HG03159 (cell line): ENCODE measurements around the gene RAB15.

Experiments
- ATAC-seq: cut with Tn5 transposase; IDR thresholded peaks from one replicate; pipeline ENCODE4 v1.9.1; 2021; ENCODE audit warnings: mild to moderate bottlenecking, moderate library complexity; ENCODE audit not compliant: unreplicated experiment

Gene RAB15

GRCh38 chr14:64938972-64939816 lies 32.9 kb downstream of the RAB15 start:
- ATAC-seq = no peak

- ATAC-seq = no peak
Observed at GRCh38 chr14:64937821-64938193, 34.3 kb downstream of the RAB15 start.

- no peak for ATAC-seq
Observed at GRCh38 chr14:64937171-64937820, 34.8 kb downstream of the RAB15 start.

- no peak for ATAC-seq
Observed at GRCh38 chr14:64935508-64935907, 36.6 kb downstream of the RAB15 start.

GRCh38 chr14:64934338-64934929 lies 37.7 kb downstream of the RAB15 start:
- ATAC-seq = no peak

- no peak for ATAC-seq
Observed at GRCh38 chr14:64932231-64932630, 39.9 kb downstream of the RAB15 start.

- no peak for ATAC-seq
Observed at GRCh38 chr14:64931123-64931522, 41.0 kb downstream of the RAB15 start.

- no peak for ATAC-seq
Observed at GRCh38 chr14:64930085-64930843, 41.9 kb downstream of the RAB15 start.

GRCh38 chr14:64929014-64929359 lies 43.1 kb downstream of the RAB15 start:
- ATAC-seq = no peak

- peak; percentile 80 for ATAC-seq
Observed at GRCh38 chr14:64928239-64929013, 43.7 kb downstream of the RAB15 start.

GRCh38 chr14:64927031-64927430 lies 45.1 kb downstream of the RAB15 start:
- no peak for ATAC-seq

GRCh38 chr14:64926398-64926995 lies 45.6 kb downstream of the RAB15 start:
- ATAC-seq = no peak

GRCh38 chr14:64923015-64923414 lies 49.1 kb downstream of the RAB15 start:
- no peak for ATAC-seq

GRCh38 chr14:64920465-64920864 lies 51.7 kb downstream of the RAB15 start:
- ATAC-seq = no peak

GRCh38 chr14:64919618-64920017 lies 52.5 kb downstream of the RAB15 start:
- no peak for ATAC-seq

GRCh38 chr14:64919215-64919614 lies 52.9 kb downstream of the RAB15 start:
- ATAC-seq = no peak

- no peak for ATAC-seq
Observed at GRCh38 chr14:64918216-64918615, 53.9 kb downstream of the RAB15 start.

GRCh38 chr14:64915797-64916196 lies 56.3 kb downstream of the RAB15 start:
- ATAC-seq = no peak

- ATAC-seq = no peak
Observed at GRCh38 chr14:64915029-64915424, 57.1 kb downstream of the RAB15 start.
